Activated T-cell treated with anti-CD3 and anti-CD28 coated beads for 48 hours (primary cell): ENCODE data around the gene METTL24.

Source experiments
- DNase-seq: peaks from one replicate; pipeline ENCODE4 v3.0.0-alpha.2; 2020; ENCODE audit warnings: low read depth

The METTL24 gene

GRCh38 chr6:110334423-110335180, 23.5 kb downstream of the METTL24 start:
- DNase-seq: no peak

GRCh38 chr6:110332281-110332680, 25.9 kb downstream of the METTL24 start:
- no peak for DNase-seq

- DNase-seq: no peak
These were observed 26.3 kb downstream of the METTL24 start for GRCh38 chr6:110331816-110332215.

- DNase-seq: no peak
These were observed 26.8 kb downstream of the METTL24 start for GRCh38 chr6:110331390-110331789.

- DNase-seq: no peak
These were observed 28.3 kb downstream of the METTL24 start for GRCh38 chr6:110329714-110330436.

GRCh38 chr6:110329348-110329713, 28.8 kb downstream of the METTL24 start:
- DNase-seq: no peak

GRCh38 chr6:110328259-110328658, 29.9 kb downstream of the METTL24 start:
- DNase-seq: no peak

- DNase-seq: no peak
These were observed 30.8 kb downstream of the METTL24 start for GRCh38 chr6:110327391-110327790.

GRCh38 chr6:110326609-110327008, 31.5 kb downstream of the METTL24 start:
- no peak for DNase-seq

GRCh38 chr6:110326057-110326456, 32.1 kb downstream of the METTL24 start:
- DNase-seq: no peak

- DNase-seq: no peak
These were observed 33.0 kb downstream of the METTL24 start for GRCh38 chr6:110325197-110325596.

- DNase-seq: no peak
These were observed 33.6 kb downstream of the METTL24 start for GRCh38 chr6:110324548-110324947.

GRCh38 chr6:110323258-110323657, 34.9 kb downstream of the METTL24 start:
- DNase-seq: no peak

- DNase-seq: no peak
These were observed 35.3 kb downstream of the METTL24 start for GRCh38 chr6:110322874-110323242.

GRCh38 chr6:110322151-110322873, 35.8 kb downstream of the METTL24 start:
- no peak for DNase-seq

GRCh38 chr6:110320307-110320706, 37.8 kb downstream of the METTL24 start:
- DNase-seq: no peak

- no peak for DNase-seq
These were observed 38.3 kb downstream of the METTL24 start for GRCh38 chr6:110319843-110320242.

GRCh38 chr6:110319381-110319780, 38.8 kb downstream of the METTL24 start:
- DNase-seq: no peak

GRCh38 chr6:110318971-110319370, 39.2 kb downstream of the METTL24 start:
- DNase-seq: no peak

GRCh38 chr6:110317646-110318045, 40.5 kb downstream of the METTL24 start:
- DNase-seq: no peak

- DNase-seq: no peak
These were observed 41.0 kb downstream of the METTL24 start for GRCh38 chr6:110317189-110317588.

- no peak for DNase-seq
These were observed 42.2 kb downstream of the METTL24 start for GRCh38 chr6:110315869-110316398.
